Measurements from ENCODE around the gene LIMA1. TPM values are rescaled to one million over a fixed set of nuclear protein-coding genes. Genes with fewer than 3 reads are reported as not detected.

The LIMA1 gene
- total and polyA plus RNA-seq, 9 of the 15 experiments (the other 6 are each of a cell fraction or from before 2014, with no cell fraction given) = 20.2 to 37.8 (median 27.3) TPM

GRCh38 chr12:50283229-50283923 lies at the start of gene LIMA1 (continued):
- TF ChIP-seq ATF7 (IDR thresholded peaks at IDR 0.05) (peak; percentile 60), STAT5B (CRISPR knock-in tag; IDR thresholded peaks at IDR 0.05) (no peak), HCFC1 (IDR thresholded peaks at IDR 0.05; ENCODE audit: low read depth, low read length) (peak; percentile 48; the same call in 1 of the 2 replicates), ZNF639 (CRISPR knock-in tag; conservative IDR thresholded peaks at IDR 0.05 in 1 of 2, IDR thresholded peaks at IDR 0.05 in 1 of 2) (no peak; a peak in 1 of 4 replicates), ATF2 (CRISPR knock-in tag; IDR thresholded peaks at IDR 0.05) (no peak), YY1 (IDR thresholded peaks at IDR 0.05; ENCODE audit: borderline replicate concordance in 1 of 3, control insufficient read depth in 1 of 3, extremely low read depth in 1 of 3, insufficient read depth in 3 of 3, insufficient read length in 1 of 3, insufficient replicate concordance in 2 of 3, low read depth in 1 of 3, low read length in 2 of 3) (peak in 2 of 3 experiments; percentile 30 to 44), ZBTB33 (CRISPR knock-in tag; IDR thresholded peaks at IDR 0.05) (peak; percentile 68), CHCHD3 (CRISPR knock-in tag; IDR thresholded peaks at IDR 0.05) (no peak), SLC30A9 (CRISPR knock-in tag; IDR thresholded peaks at IDR 0.05) (no peak), TRIM28 (IDR thresholded peaks at IDR 0.05) (no peak), MXD1 (CRISPR knock-in tag; IDR thresholded peaks at IDR 0.05; ENCODE audit: borderline replicate concordance, poor library complexity, severe bottlenecking) (no peak), CXXC5 (CRISPR knock-in tag; IDR thresholded peaks at IDR 0.05) (peak; percentile 80), RAD51 (IDR thresholded peaks at IDR 0.05; ENCODE audit: borderline replicate concordance, low read depth) (no peak), NFRKB (IDR thresholded peaks at IDR 0.05; ENCODE audit: low read depth) (peak; percentile 65; the same call in 1 of the 2 replicates), ZFP30 (CRISPR knock-in tag; IDR thresholded peaks at IDR 0.05; ENCODE audit: borderline replicate concordance) (no peak), FOXK1 (CRISPR knock-in tag; IDR thresholded peaks at IDR 0.05; ENCODE audit: borderline replicate concordance) (peak; percentile 68; the same call in 1 of the 2 replicates), SREBF2 (CRISPR knock-in tag; IDR thresholded peaks at IDR 0.05) (no peak), ZBTB17 (CRISPR knock-in tag; IDR thresholded peaks at IDR 0.05) (no peak), ARHGAP35 (IDR thresholded peaks at IDR 0.05; ENCODE audit: partially characterized antibody) (no peak), ZNF184 (CRISPR knock-in tag; IDR thresholded peaks at IDR 0.05) (no peak), MBD2 (IDR thresholded peaks at IDR 0.05; ENCODE audit: borderline replicate concordance, low read depth) (peak; percentile 44; the same call in 1 of the 2 replicates)
